Heart left ventricle (tissue), 13 donors: ENCODE results near the gene AKAP3.

Experiments
- POLR2A ChIP-seq, 2 donors: fragments of 450-650 bp; IDR thresholded peaks; one replicate each; pipeline ENCODE4 v1.6.1; 2017; ENCODE audit warnings: antibody characterized with exemption in 2 of 2, mild to moderate bottlenecking in 2 of 2, moderate library complexity in 2 of 2
- TF ChIP-seq, protein P1 (sequence below), 12 donors: fragments of 200-600 bp; sonication (generic) in 4 of 12; IDR thresholded peaks; one replicate each; pipeline versions ENCODE4 v1.5.0 to v1.8.0; 2018 to 2022; ENCODE audit warnings: antibody characterized with exemption in 12 of 12, mild to moderate bottlenecking in 5 of 12
- donor health status: ischemic (EF 13 %, LVEDD 7.1; RV severe dilation, severe dysfunction).
- donor health status: DM: no; HTN: yes; CAD: no.
- donor health status: DM: no; HTN: no; CAD: no.
- donor health status: ischemic (EF 25% LVEDD 6.9; RV normal size, moderate dysfunction).
- donor health status: ischemic (EF 25% LVEDD 5.7; RV mildly dilated, moderate dysfunction).
- donor health status: ischemic (EF 35%, LVEDD 5.7; RV mildly dilated, moderate dysfunction).
- donor health status: nonischemic (EF 11% LVEDD 7.7; RV severe dilation, severe dysfunction).
- donor health status: DM: yes; HTN: yes; CAD: no.
- donor health status: PGD.
- donor health status: ischemic (EF 29% LVEDD 5.4; RV normal size, mild dysfunction).
- donor health status: nonischemic (EF 23%, LVEDD 6.1; RV moderate dilation, normal function).

DNA sequence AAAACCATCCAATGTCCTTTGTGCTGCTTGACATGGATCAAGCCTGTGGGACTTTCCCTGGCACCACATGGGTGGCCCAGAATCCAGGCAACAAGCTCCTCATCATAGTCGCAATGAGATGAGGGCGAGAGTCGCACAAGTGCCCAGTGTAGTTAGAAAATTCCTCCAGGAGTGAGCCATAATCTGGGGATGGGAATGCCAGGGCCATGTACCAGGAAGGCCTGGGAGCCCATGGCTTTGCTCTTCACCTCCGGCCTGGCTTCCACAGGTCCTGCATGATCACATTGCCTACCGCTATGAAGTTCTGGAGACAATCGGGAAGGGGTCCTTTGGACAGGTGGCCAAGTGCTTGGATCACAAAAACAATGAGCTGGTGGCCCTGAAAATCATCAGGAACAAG lies 53.0 kb downstream of the AKAP3 start:
- no peak for TF ChIP-seq POLR2A (IDR thresholded peaks at IDR 0.05)
- TF ChIP-seq, protein P1, sequence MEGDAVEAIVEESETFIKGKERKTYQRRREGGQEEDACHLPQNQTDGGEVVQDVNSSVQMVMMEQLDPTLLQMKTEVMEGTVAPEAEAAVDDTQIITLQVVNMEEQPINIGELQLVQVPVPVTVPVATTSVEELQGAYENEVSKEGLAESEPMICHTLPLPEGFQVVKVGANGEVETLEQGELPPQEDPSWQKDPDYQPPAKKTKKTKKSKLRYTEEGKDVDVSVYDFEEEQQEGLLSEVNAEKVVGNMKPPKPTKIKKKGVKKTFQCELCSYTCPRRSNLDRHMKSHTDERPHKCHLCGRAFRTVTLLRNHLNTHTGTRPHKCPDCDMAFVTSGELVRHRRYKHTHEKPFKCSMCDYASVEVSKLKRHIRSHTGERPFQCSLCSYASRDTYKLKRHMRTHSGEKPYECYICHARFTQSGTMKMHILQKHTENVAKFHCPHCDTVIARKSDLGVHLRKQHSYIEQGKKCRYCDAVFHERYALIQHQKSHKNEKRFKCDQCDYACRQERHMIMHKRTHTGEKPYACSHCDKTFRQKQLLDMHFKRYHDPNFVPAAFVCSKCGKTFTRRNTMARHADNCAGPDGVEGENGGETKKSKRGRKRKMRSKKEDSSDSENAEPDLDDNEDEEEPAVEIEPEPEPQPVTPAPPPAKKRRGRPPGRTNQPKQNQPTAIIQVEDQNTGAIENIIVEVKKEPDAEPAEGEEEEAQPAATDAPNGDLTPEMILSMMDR (IDR thresholded peaks at IDR 0.05): no peak
